Glutamatergic neuron (in vitro differentiated cells): ENCODE results near the gene GDI2. TPM values are rescaled to one million over a fixed set of nuclear protein-coding genes. Genes with fewer than 3 reads are reported as not detected.
"Not testable (repeated sequence)": the region's sequence is repeated elsewhere in the genome, so short reads cannot be mapped to it uniquely, and the experiment has no call there.

ENCODE experiments used
- DNase-seq: peaks from one replicate; pipeline ENCODE4 v3.0.0; 2022
- H3K27ac Mint-ChIP-seq: one replicate; pipeline ENCODE4 v1.8.0; 2020; ENCODE audit warnings: mild to moderate bottlenecking, mixed read lengths, inconsistent platforms; ENCODE audit not compliant: unreplicated experiment
- H3K27me3 Mint-ChIP-seq: one replicate; pipeline ENCODE4 v1.8.0; 2020; ENCODE audit warnings: mild to moderate bottlenecking, moderate library complexity, mixed read lengths, inconsistent platforms; ENCODE audit not compliant: unreplicated experiment
- H3K36me3 Mint-ChIP-seq: one replicate; pipeline ENCODE4 v1.8.0; 2020; ENCODE audit warnings: mild to moderate bottlenecking, mixed read lengths, inconsistent platforms; ENCODE audit not compliant: unreplicated experiment
- H3K4me1 Mint-ChIP-seq: one replicate; pipeline ENCODE4 v1.8.0; 2020; ENCODE audit warnings: mild to moderate bottlenecking, low read depth, mixed read lengths, inconsistent platforms; ENCODE audit not compliant: unreplicated experiment
- H3K4me3 Mint-ChIP-seq: one replicate; pipeline ENCODE4 v1.8.0; 2020; ENCODE audit warnings: mild to moderate bottlenecking, mixed read lengths, inconsistent platforms; ENCODE audit not compliant: unreplicated experiment
- H3K9me3 Mint-ChIP-seq: one replicate; pipeline ENCODE4 v1.8.0; 2020; ENCODE audit warnings: mild to moderate bottlenecking, moderate library complexity, mixed read lengths, inconsistent platforms; ENCODE audit not compliant: unreplicated experiment
- total RNA-seq: library from RNA; stranded (reverse); fragmentation: NEBNext Ultra II Directional; extraction: Animal tissue kit (Norgen Biotek cat#: 25700); gene quantifications from one replicate; pipeline ENCODE4 v1.2.1, GENCODE V29; 2021; ENCODE audit not compliant: unreplicated experiment
- TF ChIP-seq, protein P1 (sequence below): fragments of 200-600 bp; sonication (generic); IDR thresholded peaks from one replicate; pipeline ENCODE4 v1.5.0; 2021; ENCODE audit not compliant: partially characterized antibody, unreplicated experiment

GDI2 gene
- total RNA-seq, 1 donor from 2014 or later = 294 TPM

DNA sequence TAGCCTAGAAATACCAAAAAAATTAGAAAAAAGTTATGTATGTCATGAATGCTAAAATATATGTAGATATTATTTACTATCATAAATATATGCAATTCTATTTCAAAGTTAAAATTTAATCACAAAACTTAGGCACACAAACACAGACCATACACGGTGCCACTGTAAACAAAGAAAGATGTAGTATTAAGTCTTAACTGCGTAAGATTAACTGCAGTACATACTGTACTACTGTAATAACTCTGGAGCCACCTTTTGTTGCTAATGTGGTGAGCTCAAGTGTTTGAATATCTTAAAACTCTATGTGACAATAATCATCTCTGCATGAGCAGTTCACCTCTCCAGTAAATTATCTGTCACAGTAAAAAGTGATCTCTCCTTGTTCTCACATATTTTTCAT, 23.6 kb downstream of the GDI2 start:
- H3K9me3 Mint-ChIP-seq = no peaks in the 10 kb centered on the region
- no peak overlapping the region for H3K27ac Mint-ChIP-seq
- H3K27me3 Mint-ChIP-seq = no peaks in the 10 kb centered on the region
- H3K4me3 Mint-ChIP-seq = no peak overlapping the region
- H3K4me1 Mint-ChIP-seq = peaks cover under 1% of the 10 kb centered on the region
- H3K36me3 Mint-ChIP-seq = peaks cover 3% of the 10 kb centered on the region
- TF ChIP-seq, protein P1, sequence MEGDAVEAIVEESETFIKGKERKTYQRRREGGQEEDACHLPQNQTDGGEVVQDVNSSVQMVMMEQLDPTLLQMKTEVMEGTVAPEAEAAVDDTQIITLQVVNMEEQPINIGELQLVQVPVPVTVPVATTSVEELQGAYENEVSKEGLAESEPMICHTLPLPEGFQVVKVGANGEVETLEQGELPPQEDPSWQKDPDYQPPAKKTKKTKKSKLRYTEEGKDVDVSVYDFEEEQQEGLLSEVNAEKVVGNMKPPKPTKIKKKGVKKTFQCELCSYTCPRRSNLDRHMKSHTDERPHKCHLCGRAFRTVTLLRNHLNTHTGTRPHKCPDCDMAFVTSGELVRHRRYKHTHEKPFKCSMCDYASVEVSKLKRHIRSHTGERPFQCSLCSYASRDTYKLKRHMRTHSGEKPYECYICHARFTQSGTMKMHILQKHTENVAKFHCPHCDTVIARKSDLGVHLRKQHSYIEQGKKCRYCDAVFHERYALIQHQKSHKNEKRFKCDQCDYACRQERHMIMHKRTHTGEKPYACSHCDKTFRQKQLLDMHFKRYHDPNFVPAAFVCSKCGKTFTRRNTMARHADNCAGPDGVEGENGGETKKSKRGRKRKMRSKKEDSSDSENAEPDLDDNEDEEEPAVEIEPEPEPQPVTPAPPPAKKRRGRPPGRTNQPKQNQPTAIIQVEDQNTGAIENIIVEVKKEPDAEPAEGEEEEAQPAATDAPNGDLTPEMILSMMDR = no peak
- DNase-seq = no peak

DNA sequence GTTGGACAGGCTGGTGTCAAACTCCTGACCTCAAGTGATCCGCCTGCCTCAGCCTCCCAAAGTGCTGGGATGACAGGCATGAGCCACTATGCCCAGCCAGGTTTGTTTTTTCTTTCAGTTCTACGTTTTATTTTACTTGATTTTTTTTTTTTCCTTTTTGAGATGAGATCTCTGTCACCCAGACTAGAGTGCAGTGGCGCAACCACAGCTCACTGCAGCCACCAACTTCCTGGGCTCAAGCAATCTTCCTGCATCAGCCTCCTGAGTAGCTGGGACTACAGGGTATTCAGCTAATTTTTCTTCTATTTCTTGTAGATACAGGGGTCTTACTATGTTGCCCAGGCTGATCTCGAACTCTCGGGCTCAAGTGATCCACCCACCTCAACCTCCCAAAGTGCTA, 24.3 kb downstream of the GDI2 start:
- peaks cover 10% of the 10 kb centered on the region for H3K36me3 Mint-ChIP-seq
- H3K4me1 Mint-ChIP-seq = peaks cover 2% of the 10 kb centered on the region
- no peaks in the 10 kb centered on the region for H3K27me3 Mint-ChIP-seq
- H3K9me3 Mint-ChIP-seq = peaks cover 6% of the 10 kb centered on the region
- no peak overlapping the region for H3K4me3 Mint-ChIP-seq
- TF ChIP-seq, protein P1 = no peak
- DNase-seq = no peak
- no peak overlapping the region for H3K27ac Mint-ChIP-seq

DNA sequence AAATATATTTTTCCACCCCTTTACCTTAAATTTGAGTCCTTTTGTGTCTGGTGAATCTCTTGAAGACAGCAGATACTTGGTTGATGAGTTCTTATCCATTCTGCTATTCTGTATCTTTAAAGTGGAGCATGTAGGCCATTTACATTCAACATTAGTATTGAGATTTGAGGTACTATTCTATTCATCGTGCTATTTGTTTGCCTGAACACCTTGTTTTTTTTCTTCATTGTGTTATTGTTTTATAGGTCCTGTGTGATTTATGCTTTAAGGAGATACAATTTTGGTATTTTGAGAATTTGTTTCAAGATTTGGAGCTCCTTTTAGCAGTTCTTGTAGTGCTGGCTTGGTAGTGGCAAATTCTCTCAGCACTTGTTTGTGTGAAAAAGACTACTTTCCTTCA, 29.9 kb downstream of the GDI2 start:
- Mint-ChIP-seq H3K4me3 (no peak overlapping the region), H3K36me3 (peaks cover 16% of the 10 kb centered on the region), H3K9me3 (peaks cover 6% of the 10 kb centered on the region), H3K27ac (no peak overlapping the region), H3K4me1 (peaks cover 2% of the 10 kb centered on the region), H3K27me3 (peaks cover 1% of the 10 kb centered on the region)
- no peak for DNase-seq
- TF ChIP-seq, protein P1 = no peak

DNA sequence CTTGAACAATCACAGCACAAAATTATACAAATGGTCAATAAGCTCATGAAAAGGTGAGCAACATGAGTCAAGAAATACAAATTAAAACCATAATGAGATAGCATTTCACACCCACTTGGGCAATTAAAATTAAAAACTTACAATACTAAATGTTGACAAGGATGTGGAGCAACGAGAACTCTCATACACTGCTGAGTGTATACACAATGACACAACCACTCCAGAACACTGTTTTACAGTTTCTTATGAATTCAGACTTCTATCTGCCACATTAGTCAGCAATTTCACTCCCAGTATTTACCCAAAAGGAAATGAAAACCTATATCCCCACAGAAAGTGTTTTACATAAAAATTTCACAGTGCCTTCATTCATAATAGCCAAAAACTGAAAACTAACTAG, 31.1 kb downstream of the GDI2 start:
- no peak for DNase-seq
- H3K36me3 Mint-ChIP-seq = peaks cover 16% of the 10 kb centered on the region
- peaks cover 7% of the 10 kb centered on the region for H3K9me3 Mint-ChIP-seq
- H3K4me1 Mint-ChIP-seq = peaks cover 4% of the 10 kb centered on the region
- H3K27ac Mint-ChIP-seq = no peak overlapping the region
- no peak overlapping the region for H3K4me3 Mint-ChIP-seq
- H3K27me3 Mint-ChIP-seq = peaks cover 1% of the 10 kb centered on the region
- TF ChIP-seq, protein P1 = no peak

DNA sequence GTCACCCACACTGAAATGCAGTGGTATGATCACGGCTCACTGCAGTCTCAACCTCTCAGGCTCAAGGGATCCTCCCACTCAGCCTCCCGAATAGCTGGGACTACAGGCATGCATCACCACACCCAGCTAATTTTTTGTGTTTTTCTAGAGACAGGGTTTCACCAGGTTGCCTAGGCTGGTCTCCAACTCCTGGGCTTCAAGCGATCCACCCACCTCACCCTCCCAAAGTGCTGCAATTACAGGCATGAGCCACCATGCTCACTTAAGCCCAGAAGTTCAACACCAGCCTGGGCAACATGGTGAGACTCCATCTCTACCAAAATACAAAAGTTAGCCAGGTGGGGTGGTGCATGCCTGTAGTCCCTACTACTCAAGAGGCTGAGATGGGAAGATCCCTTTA, 33.5 kb downstream of the GDI2 start:
- Mint-ChIP-seq H3K27me3 (peaks cover 1% of the 10 kb centered on the region), H3K36me3 (peaks cover 14% of the 10 kb centered on the region), H3K27ac (no peak overlapping the region), H3K4me3 (no peak overlapping the region), H3K4me1 (peaks cover 9% of the 10 kb centered on the region), H3K9me3 (peaks cover 7% of the 10 kb centered on the region)
- TF ChIP-seq, protein P1 = no peak
- no peak for DNase-seq

DNA sequence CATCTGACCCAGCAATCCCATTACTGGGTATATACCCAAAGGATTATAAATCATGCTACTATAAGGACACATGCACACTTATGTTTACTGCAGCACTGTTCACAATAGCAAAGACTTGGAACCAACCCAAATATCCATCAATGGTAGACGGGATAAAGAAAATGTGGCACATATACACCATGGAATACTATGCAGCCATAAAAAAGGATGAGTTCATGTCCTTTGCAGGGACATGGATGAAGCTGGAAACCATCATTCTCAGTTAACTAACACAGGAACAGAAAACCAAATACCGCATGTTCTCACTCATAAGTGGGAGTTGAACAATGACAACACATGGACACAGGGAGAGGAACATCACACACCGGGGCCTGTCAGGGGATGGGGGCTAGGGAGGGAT, 35.5 kb downstream of the GDI2 start:
- not testable (repeated sequence) for H3K27me3 Mint-ChIP-seq, DNase-seq, H3K36me3 Mint-ChIP-seq, H3K27ac Mint-ChIP-seq, H3K4me1 Mint-ChIP-seq, H3K9me3 Mint-ChIP-seq
- H3K4me3 Mint-ChIP-seq = peak overlapping the region; percentile 25
